ENCODE results near the gene APOBEC3G.

DNA sequence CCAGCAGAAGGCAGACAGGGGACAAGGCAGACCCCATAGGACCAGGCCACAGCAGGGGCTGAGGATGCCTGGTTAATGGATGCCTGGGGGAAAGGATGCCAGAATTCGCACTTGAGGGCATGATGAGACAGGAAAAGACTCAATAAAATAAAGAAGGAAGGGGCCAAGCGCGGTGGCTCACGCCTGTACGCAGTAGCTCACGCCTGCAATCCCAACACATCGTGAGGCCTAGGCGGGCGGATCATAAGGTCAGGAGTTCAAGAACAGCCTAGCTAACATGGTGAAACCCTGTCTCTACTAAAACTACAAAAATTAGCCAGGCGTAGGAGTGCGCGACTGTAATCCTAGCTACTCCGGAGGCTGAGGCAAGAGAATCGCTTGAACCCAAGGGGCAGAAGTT, 46.4 kb upstream of the APOBEC3G start:
- TF ChIP-seq, protein P1, sequence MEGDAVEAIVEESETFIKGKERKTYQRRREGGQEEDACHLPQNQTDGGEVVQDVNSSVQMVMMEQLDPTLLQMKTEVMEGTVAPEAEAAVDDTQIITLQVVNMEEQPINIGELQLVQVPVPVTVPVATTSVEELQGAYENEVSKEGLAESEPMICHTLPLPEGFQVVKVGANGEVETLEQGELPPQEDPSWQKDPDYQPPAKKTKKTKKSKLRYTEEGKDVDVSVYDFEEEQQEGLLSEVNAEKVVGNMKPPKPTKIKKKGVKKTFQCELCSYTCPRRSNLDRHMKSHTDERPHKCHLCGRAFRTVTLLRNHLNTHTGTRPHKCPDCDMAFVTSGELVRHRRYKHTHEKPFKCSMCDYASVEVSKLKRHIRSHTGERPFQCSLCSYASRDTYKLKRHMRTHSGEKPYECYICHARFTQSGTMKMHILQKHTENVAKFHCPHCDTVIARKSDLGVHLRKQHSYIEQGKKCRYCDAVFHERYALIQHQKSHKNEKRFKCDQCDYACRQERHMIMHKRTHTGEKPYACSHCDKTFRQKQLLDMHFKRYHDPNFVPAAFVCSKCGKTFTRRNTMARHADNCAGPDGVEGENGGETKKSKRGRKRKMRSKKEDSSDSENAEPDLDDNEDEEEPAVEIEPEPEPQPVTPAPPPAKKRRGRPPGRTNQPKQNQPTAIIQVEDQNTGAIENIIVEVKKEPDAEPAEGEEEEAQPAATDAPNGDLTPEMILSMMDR (IDR thresholded peaks at IDR 0.05), result no peak
- no peak for TF ChIP-seq POLR2A (IDR thresholded peaks at IDR 0.05)
- TF ChIP-seq EP300 (IDR thresholded peaks at IDR 0.05; ENCODE audit: low read depth), result no peak
- TF ChIP-seq POLR2AphosphoS5 (IDR thresholded peaks at IDR 0.05), result no peak
